ENCODE results near the gene KLHDC9.

DNA sequence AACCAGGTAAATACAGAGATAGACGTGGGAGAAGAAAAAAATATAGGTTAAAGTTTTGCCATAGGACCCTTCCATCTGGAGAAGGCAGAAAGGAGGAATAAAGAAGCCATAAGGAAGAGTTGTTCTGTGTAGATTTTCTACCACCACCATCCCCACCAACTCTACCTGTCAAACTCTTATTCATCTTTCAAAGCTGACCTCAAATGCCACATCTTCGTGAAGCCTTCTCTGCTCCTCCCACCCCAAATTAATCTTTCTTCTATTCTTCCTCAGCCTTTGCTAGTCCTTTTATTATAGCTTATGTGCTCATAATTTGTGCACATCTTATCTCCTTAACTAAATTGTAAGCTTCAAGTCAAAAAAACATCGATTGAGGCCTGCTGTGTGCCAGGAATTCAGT, 7.5 kb upstream of the KLHDC9 start:
- TF ChIP-seq, protein P1, sequence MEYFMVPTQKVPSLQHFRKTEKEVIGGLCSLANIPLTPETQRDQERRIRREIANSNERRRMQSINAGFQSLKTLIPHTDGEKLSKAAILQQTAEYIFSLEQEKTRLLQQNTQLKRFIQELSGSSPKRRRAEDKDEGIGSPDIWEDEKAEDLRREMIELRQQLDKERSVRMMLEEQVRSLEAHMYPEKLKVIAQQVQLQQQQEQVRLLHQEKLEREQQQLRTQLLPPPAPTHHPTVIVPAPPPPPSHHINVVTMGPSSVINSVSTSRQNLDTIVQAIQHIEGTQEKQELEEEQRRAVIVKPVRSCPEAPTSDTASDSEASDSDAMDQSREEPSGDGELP (CRISPR knock-in tag; IDR thresholded peaks at IDR 0.05; ENCODE audit: borderline replicate concordance) = no peak
- no peak for TF ChIP-seq GATA2 (CRISPR knock-in tag; IDR thresholded peaks at IDR 0.05)
- no peak for TF ChIP-seq TAF1 (IDR thresholded peaks at IDR 0.05; ENCODE audit: control insufficient read depth, extremely low read depth, insufficient read depth, low read length, severe bottlenecking)
- no peak for TF ChIP-seq MAFF (IDR thresholded peaks at IDR 0.05; ENCODE audit: low read length)

All from K562 (cell line).